Osteoblast (primary cell): ENCODE measurements around the gene ANO1. TPM values are rescaled to one million over a fixed set of nuclear protein-coding genes. Genes with fewer than 3 reads are reported as not detected.
"Not testable (repeated sequence)": the region's sequence is repeated elsewhere in the genome, so short reads cannot be mapped to it uniquely, and the experiment has no call there.

Source experiments
- DNase-seq: peaks from one replicate; pipeline ENCODE4 v3.0.0; 2011; ENCODE audit warnings: low spot score, mixed read lengths; ENCODE audit not compliant: insufficient read length; ENCODE audit errors: missing footprints
- H2AFZ ChIP-seq: 2 replicates; pipeline ENCODE4 v1.6.0; 2011; ENCODE audit warnings: mild to moderate bottlenecking, low read length
- H3K27ac ChIP-seq: 2 replicates; pipeline ENCODE4 v1.5.1; 2011; ENCODE audit warnings: mild to moderate bottlenecking, low read depth, low read length, moderate library complexity
- H3K27me3 ChIP-seq: 2 replicates; pipeline ENCODE4 v1.6.0; 2012; ENCODE audit warnings: mild to moderate bottlenecking, control low read depth, inconsistent platforms, low read length, moderate library complexity; ENCODE audit not compliant: insufficient read depth
- H3K36me3 ChIP-seq: 2 replicates; pipeline ENCODE4 v1.5.1; 2011; ENCODE audit warnings: mild to moderate bottlenecking, low read length, control low read depth, moderate library complexity; ENCODE audit not compliant: insufficient read depth
- H3K4me1 ChIP-seq: 2 replicates; pipeline ENCODE4 v1.5.1; 2011; ENCODE audit warnings: mild to moderate bottlenecking, low read length, control low read depth, moderate library complexity; ENCODE audit not compliant: insufficient read depth
- H3K4me2 ChIP-seq: 2 replicates; pipeline ENCODE4 v1.6.0; 2011; ENCODE audit warnings: mild to moderate bottlenecking, low read length; ENCODE audit not compliant: insufficient read depth
- H3K4me3 ChIP-seq: fragments of 200-600 bp; sonication (generic); 3 replicates; pipeline ENCODE4 v1.5.1; 2012; ENCODE audit warnings: mild to moderate bottlenecking, low read length, inconsistent platforms; ENCODE audit not compliant: insufficient read depth
- H3K79me2 ChIP-seq: 2 replicates; pipeline ENCODE4 v1.6.0; 2012; ENCODE audit warnings: mild to moderate bottlenecking, low read length, control low read depth, inconsistent platforms; ENCODE audit not compliant: insufficient read depth
- H3K9me3 ChIP-seq: 2 replicates; pipeline ENCODE4 v1.5.1; 2011; ENCODE audit warnings: low read depth, low read length, control low read depth
- H4K20me1 ChIP-seq: 2 replicates; pipeline ENCODE4 v1.6.0; 2012; ENCODE audit warnings: mild to moderate bottlenecking, low read length, control low read depth; ENCODE audit not compliant: insufficient read depth
- CTCF ChIP-seq: IDR thresholded peaks from 2 replicates; pipeline ENCODE4 v1.5.1; 2011; ENCODE audit warnings: mild to moderate bottlenecking, low read depth, low read length, moderate library complexity; ENCODE audit errors: extremely low read depth
- total RNA-seq: library from RNA; depleted of rRNA; stranded (reverse); fragments of >200 nt; gene quantifications from 2 replicates; pipeline ENCODE4 v1.2.3, GENCODE V29; 2012

Gene ANO1
- total RNA-seq, 1 donor: not detected

DNA sequence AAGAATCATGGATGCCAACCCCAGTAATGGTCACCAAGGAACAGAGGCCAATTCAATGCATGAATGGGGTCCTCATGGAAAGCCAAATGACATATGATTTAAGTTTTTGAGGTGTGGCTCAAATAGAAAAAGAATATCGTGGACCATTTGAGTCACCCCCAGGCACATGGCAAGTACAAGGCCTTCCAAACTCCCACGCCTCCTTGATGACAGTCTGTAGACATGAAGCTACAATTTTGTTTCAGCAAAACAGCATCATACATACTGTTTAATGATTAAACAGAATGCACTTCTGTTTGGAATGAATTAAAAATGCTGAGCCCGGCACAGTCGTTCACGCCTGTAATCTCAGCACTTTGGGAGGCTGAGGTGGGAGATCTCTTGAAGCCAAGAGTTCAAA lies 132.4 kb downstream of the ANO1 start:
- peaks cover 38% of the 10 kb centered on the region for H3K79me2 ChIP-seq
- H3K4me3 ChIP-seq: no peak overlapping the region
- no peak overlapping the region for H2AFZ ChIP-seq
- H3K9me3 ChIP-seq: no peaks in the 10 kb centered on the region
- TF ChIP-seq CTCF: no peak
- peak overlapping the region; percentile 87 for H3K27ac ChIP-seq
- peak overlapping the region; percentile 40 for H3K4me2 ChIP-seq
- H3K27me3 ChIP-seq: no peaks in the 10 kb centered on the region
- peak; percentile 70 for DNase-seq
- H3K4me1 ChIP-seq: peaks cover 14% of the 10 kb centered on the region
- H3K36me3 ChIP-seq: peaks cover 37% of the 10 kb centered on the region
- peaks cover 32% of the 10 kb centered on the region for H4K20me1 ChIP-seq

DNA sequence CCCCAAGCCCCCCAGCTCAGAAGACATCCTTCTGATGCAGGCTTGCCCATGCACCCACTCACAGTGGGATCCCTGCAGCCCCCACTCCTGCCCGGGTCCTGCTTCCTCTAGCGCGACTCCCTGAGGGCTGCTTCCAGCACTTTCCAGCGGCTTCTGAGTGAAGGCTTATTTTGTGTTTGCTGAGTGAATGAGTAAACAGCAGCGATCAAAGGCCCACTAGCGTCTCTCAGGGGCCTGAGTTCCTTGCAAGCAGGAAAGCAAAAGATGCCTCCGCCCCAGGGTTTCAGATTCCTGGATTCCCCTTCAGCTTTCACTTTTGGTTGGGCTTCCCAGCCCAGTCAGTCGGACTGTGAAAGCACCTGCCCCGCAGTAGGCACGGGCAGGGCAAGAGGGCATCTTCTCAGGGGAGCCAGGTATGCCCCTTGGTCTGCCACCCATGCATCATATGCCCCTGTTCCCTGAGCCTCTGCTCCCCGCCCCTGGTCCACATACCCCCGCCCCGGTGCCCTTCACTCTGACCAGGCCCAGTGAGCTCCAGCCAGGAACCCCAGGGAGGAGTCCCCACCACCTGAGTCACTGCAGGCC lies 134.2 kb downstream of the ANO1 start:
- Histone ChIP-seq H4K20me1 (peaks cover 19% of the 10 kb centered on the region), H3K4me2 (peak overlapping the region; percentile 36), H2AFZ (peak overlapping the region; percentile 65), H3K27ac (no peak overlapping the region), H3K27me3 (no peaks in the 10 kb centered on the region), H3K4me1 (peaks cover 13% of the 10 kb centered on the region), H3K36me3 (peaks cover 21% of the 10 kb centered on the region), H3K79me2 (peaks cover 20% of the 10 kb centered on the region), H3K4me3 (peak overlapping the region; percentile 22), H3K9me3 (no peaks in the 10 kb centered on the region)
- no peak for TF ChIP-seq CTCF
- peak; percentile 30 for DNase-seq

- H3K27ac ChIP-seq, DNase-seq, H2AFZ ChIP-seq, H3K4me2 ChIP-seq, H4K20me1 ChIP-seq, H3K4me3 ChIP-seq, H3K79me2 ChIP-seq, H3K36me3 ChIP-seq, H3K27me3 ChIP-seq, H3K9me3 ChIP-seq, H3K4me1 ChIP-seq: not testable (repeated sequence)
These were observed 139.3 kb downstream of the ANO1 start for GRCh38 chr11:70217388-70217787.

DNA sequence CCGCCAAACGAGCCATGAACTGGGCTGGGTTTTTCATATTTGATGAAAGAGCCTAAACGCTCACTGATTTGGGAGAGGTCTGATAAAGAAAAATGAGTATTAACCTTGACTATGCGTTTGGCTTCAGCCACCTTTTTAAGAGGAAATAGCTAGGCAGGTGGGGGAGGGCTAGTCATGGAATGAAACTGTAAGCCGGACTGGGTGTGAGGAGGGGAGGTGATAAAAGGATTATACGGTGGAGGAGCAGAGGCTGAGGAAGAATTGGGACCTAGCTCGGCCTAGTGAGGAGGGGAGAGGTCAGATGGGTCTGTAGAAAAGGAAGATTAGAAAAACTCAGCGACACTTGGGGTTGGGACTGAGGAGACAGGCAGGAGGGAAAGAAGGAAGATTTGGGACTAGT lies 140.0 kb downstream of the ANO1 start:
- H3K36me3 ChIP-seq: not testable (repeated sequence)

GRCh38 chr11:70220136-70220535 lies 142.0 kb downstream of the ANO1 start:
- Histone ChIP-seq H4K20me1 (no peaks in the 10 kb centered on the region), H3K9me3 (no peaks in the 10 kb centered on the region)

More for the DNA sequence above, 140.0 kb downstream of the ANO1 start:
- not testable (repeated sequence) for H4K20me1 ChIP-seq, H3K9me3 ChIP-seq, H3K4me3 ChIP-seq, H3K4me1 ChIP-seq, H3K79me2 ChIP-seq, H3K27ac ChIP-seq, H2AFZ ChIP-seq, H3K27me3 ChIP-seq, H3K4me2 ChIP-seq, DNase-seq

More at GRCh38 chr11:70220136-70220535, 142.0 kb downstream of the ANO1 start:
- no peaks in the 10 kb centered on the region for H3K4me1 ChIP-seq
- no peaks in the 10 kb centered on the region for H3K36me3 ChIP-seq
- no peak for TF ChIP-seq CTCF
- no peak overlapping the region for H3K27ac ChIP-seq
- no peak for DNase-seq
- no peak overlapping the region for H3K4me3 ChIP-seq
- no peak overlapping the region for H3K4me2 ChIP-seq
- no peaks in the 10 kb centered on the region for H3K27me3 ChIP-seq
- H3K79me2 ChIP-seq: no peaks in the 10 kb centered on the region
- no peak overlapping the region for H2AFZ ChIP-seq
